Breast epithelium (tissue), 4 donors: ENCODE measurements around the gene CUZD1. TPM values are rescaled to one million over a fixed set of nuclear protein-coding genes. Genes with fewer than 3 reads are reported as not detected.

Experiments used
- DNase-seq, 2 donors: peaks; one replicate each; pipeline ENCODE4 v3.0.0-alpha.2; 2019; ENCODE audit warnings: low spot score in 2 of 2
- H3K27ac ChIP-seq, 2 donors: fragments of 200-600 bp; sonication (generic) in 1 of 2; one replicate each; pipeline ENCODE4 v1.5.1; 2016 to 2019; ENCODE audit warnings: mild to moderate bottlenecking in 1 of 2
- H3K27me3 ChIP-seq, 2 donors: fragments of 200-600 bp; sonication (generic) in 1 of 2; one replicate each; pipeline versions ENCODE4 v1.5.1 to v1.6.0; 2017 to 2019; ENCODE audit warnings: control low read depth in 1 of 2, mild to moderate bottlenecking in 1 of 2
- H3K36me3 ChIP-seq: fragments of 200-600 bp; one replicate; pipeline ENCODE4 v1.5.1; 2019
- H3K4me1 ChIP-seq, 2 donors: fragments of 200-600 bp; sonication (generic); one replicate each; pipeline ENCODE4 v1.5.1; 2016 to 2019; ENCODE audit warnings: control low read depth in 1 of 2
- H3K4me3 ChIP-seq, 3 donors: fragments of 200-600 bp; sonication (generic); 1 replicate in 2 of 3; 2 replicates in 1 of 3; pipeline ENCODE4 v1.5.1; 2016 to 2019; ENCODE audit warnings: mild to moderate bottlenecking in 3 of 3, moderate library complexity in 2 of 3
- H3K9me3 ChIP-seq, 2 donors: fragments of 200-600 bp; sonication (generic) in 1 of 2; one replicate each; pipeline ENCODE4 v1.5.1; 2016 to 2019; ENCODE audit warnings: control low read depth in 1 of 2
- CTCF ChIP-seq, 3 donors: fragments of 450-650 bp; IDR thresholded peaks; one replicate each; pipeline ENCODE4 v1.5.1; 2016 to 2017; ENCODE audit warnings: antibody characterized with exemption in 3 of 3, mild to moderate bottlenecking in 3 of 3, moderate library complexity in 3 of 3
- POLR2A ChIP-seq: fragments of 450-650 bp; IDR thresholded peaks from one replicate; pipeline ENCODE4 v1.6.1; 2016; ENCODE audit warnings: antibody characterized with exemption, mild to moderate bottlenecking, moderate library complexity
- POLR2AphosphoS5 ChIP-seq, 3 donors: sonication (generic); formaldehyde crosslinking; IDR thresholded peaks; one replicate each; pipeline ENCODE4 v1.6.1; 2017; ENCODE audit warnings: antibody characterized with exemption in 3 of 3
- intact Hi-C: fragments of 100-400 bp; cut with DNase I; formaldehyde crosslinking; loops from one replicate; pipeline ENCODE4 v1.15.1; 2023; ENCODE audit warnings: low total_unique reads
- total RNA-seq, 3 donors: library from RNA; depleted of rRNA; stranded (reverse); fragments of >200 nt; gene quantifications; one replicate each; pipeline ENCODE4 v1.1.0, GENCODE V29; 2016

CUZD1 gene
- total RNA-seq = 1 to 10 TPM in 1 of 3 donors, under 1 TPM in 2; 0.48 to 1.8 (median 0.98) TPM

- Histone ChIP-seq H3K27ac (no peak within 1 kb of the TSS), H3K4me3 (no peak within 1 kb of the TSS), H3K36me3 (no peaks in the 10 kb centered on the region), H3K27me3 (no peaks in the 10 kb centered on the region), H3K4me1 (no peaks in the 10 kb centered on the region), H3K9me3 (peaks cover 4 to 6% of the 10 kb centered on the region in 2 donors)
- intact Hi-C loops = no loop called here
- no peak for DNase-seq
- TF ChIP-seq POLR2A (no peak), POLR2AphosphoS5 (IDR thresholded peaks at IDR 0.05) (no peak), CTCF (IDR thresholded peaks at IDR 0.05) (no peak)
Observed at GRCh38 chr10:122845783-122846332, at the start of gene CUZD1. TSS of gene CUZD1 (minus strand) at chr10:122845857. CDS start at chr10:122845843, 14 bp downstream.

GRCh38 chr10:122894261-122894944 lies 48.7 kb upstream of the CUZD1 start:
- no peak overlapping the region for H3K27ac ChIP-seq
- no peaks in the 10 kb centered on the region for H3K36me3 ChIP-seq
- TF ChIP-seq POLR2AphosphoS5 (IDR thresholded peaks at IDR 0.05) (no peak), POLR2A (no peak), CTCF (IDR thresholded peaks at IDR 0.05) (no peak)
- no peaks in the 10 kb centered on the region for H3K27me3 ChIP-seq
- no peak overlapping the region for H3K4me3 ChIP-seq
- intact Hi-C loops = no loop called here
- no peaks in the 10 kb centered on the region for H3K4me1 ChIP-seq
- no peak for DNase-seq
- H3K9me3 ChIP-seq = no peaks in the 10 kb centered on the region

- Histone ChIP-seq H3K27ac (no peak overlapping the region), H3K27me3 (no peaks in the 10 kb centered on the region), H3K36me3 (no peaks in the 10 kb centered on the region), H3K4me1 (no peaks in the 10 kb centered on the region), H3K4me3 (no peak overlapping the region), H3K9me3 (no peaks in the 10 kb centered on the region)
- DNase-seq = no peak
- intact Hi-C loops = no loop called here
- no peak for TF ChIP-seq CTCF (IDR thresholded peaks at IDR 0.05)
- TF ChIP-seq POLR2A = no peak
- no peak for TF ChIP-seq POLR2AphosphoS5 (IDR thresholded peaks at IDR 0.05)
Observed at GRCh38 chr10:122884166-122884565, 38.5 kb upstream of the CUZD1 start.

GRCh38 chr10:122882766-122883165 lies 37.1 kb upstream of the CUZD1 start:
- Histone ChIP-seq H3K4me3 (no peak overlapping the region), H3K36me3 (no peaks in the 10 kb centered on the region), H3K4me1 (no peaks in the 10 kb centered on the region), H3K27me3 (no peaks in the 10 kb centered on the region), H3K27ac (no peak overlapping the region), H3K9me3 (no peaks in the 10 kb centered on the region)
- intact Hi-C loops = no loop called here
- DNase-seq = no peak
- TF ChIP-seq POLR2A (no peak), POLR2AphosphoS5 (IDR thresholded peaks at IDR 0.05) (no peak), CTCF (IDR thresholded peaks at IDR 0.05) (no peak)
